Measurements from ENCODE around the gene ANKRD42.
"Not testable (repeated sequence)": the region's sequence is repeated elsewhere in the genome, so short reads cannot be mapped to it uniquely, and the experiment has no call there.

ANKRD42 gene

GRCh38 chr11:83252266-83252665 is 58.8 kb downstream of the ANKRD42 start:
- H3K4me3 ChIP-seq (replicated peaks in 1 of 2; ENCODE audit: low read depth in 2 of 2, low read length in 2 of 2), result no peak overlapping the region
- no peak for TF ChIP-seq CTCF (IDR thresholded peaks at IDR 0.05; ENCODE audit: low read depth, low read length)
- DNase-seq (ENCODE audit: low read depth in 2 of 2), result no peak

- no peak for TF ChIP-seq CTCF (IDR thresholded peaks at IDR 0.05; ENCODE audit: low read depth, low read length)
- H3K4me3 ChIP-seq (replicated peaks in 1 of 2; ENCODE audit: low read depth in 2 of 2, low read length in 2 of 2), result no peak overlapping the region
- no peak for DNase-seq (ENCODE audit: low read depth in 2 of 2)
Observed at GRCh38 chr11:83252941-83253340, 59.4 kb downstream of the ANKRD42 start.

- no peak for TF ChIP-seq CTCF (IDR thresholded peaks at IDR 0.05; ENCODE audit: low read depth, low read length)
- H3K4me3 ChIP-seq (replicated peaks in 1 of 2; ENCODE audit: low read depth in 2 of 2, low read length in 2 of 2), result no peak overlapping the region
- peak in 1 of 2 donors; percentile 25 for DNase-seq (ENCODE audit: low read depth in 2 of 2)
Observed at GRCh38 chr11:83255366-83255765, 61.9 kb downstream of the ANKRD42 start.

GRCh38 chr11:83256602-83257340 is 63.3 kb downstream of the ANKRD42 start:
- no peak for DNase-seq (ENCODE audit: low read depth in 2 of 2)

GRCh38 chr11:83257761-83258168 is 64.3 kb downstream of the ANKRD42 start:
- TF ChIP-seq CTCF (IDR thresholded peaks at IDR 0.05; ENCODE audit: low read depth, low read length), result no peak
- DNase-seq (ENCODE audit: low read depth in 2 of 2), result peak; percentile 82 to 89
- H3K4me3 ChIP-seq (replicated peaks in 1 of 2; ENCODE audit: low read depth in 2 of 2, low read length in 2 of 2), result no peak overlapping the region

More at GRCh38 chr11:83256602-83257340, 63.3 kb downstream of the ANKRD42 start:
- TF ChIP-seq CTCF (IDR thresholded peaks at IDR 0.05; ENCODE audit: low read depth, low read length), result no peak
- no peak overlapping the region for H3K4me3 ChIP-seq (replicated peaks in 1 of 2; ENCODE audit: low read depth in 2 of 2, low read length in 2 of 2)

- TF ChIP-seq CTCF (IDR thresholded peaks at IDR 0.05; ENCODE audit: low read depth, low read length), result no peak
- no peak for DNase-seq (ENCODE audit: low read depth in 2 of 2)
- H3K4me3 ChIP-seq (replicated peaks in 1 of 2; ENCODE audit: low read depth in 2 of 2, low read length in 2 of 2), result no peak overlapping the region
Observed at GRCh38 chr11:83259559-83259958, 66.0 kb downstream of the ANKRD42 start.

GRCh38 chr11:83265331-83265730 is 71.8 kb downstream of the ANKRD42 start:
- no peak for TF ChIP-seq CTCF (IDR thresholded peaks at IDR 0.05; ENCODE audit: low read depth, low read length)
- DNase-seq (ENCODE audit: low read depth in 2 of 2), result peak in 1 of 2 donors; percentile 11

GRCh38 chr11:83269080-83269479 is 75.6 kb downstream of the ANKRD42 start:
- H3K4me3 ChIP-seq (replicated peaks in 1 of 2; ENCODE audit: low read depth in 2 of 2, low read length in 2 of 2); DNase-seq (ENCODE audit: low read depth in 2 of 2): not testable (repeated sequence)

More at GRCh38 chr11:83265331-83265730, 71.8 kb downstream of the ANKRD42 start:
- no peak overlapping the region for H3K4me3 ChIP-seq (replicated peaks in 1 of 2; ENCODE audit: low read depth in 2 of 2, low read length in 2 of 2)

- DNase-seq (ENCODE audit: low read depth in 2 of 2), result not testable (repeated sequence)
Observed at GRCh38 chr11:83271734-83272133, 78.2 kb downstream of the ANKRD42 start.

More at GRCh38 chr11:83271734-83272133, 78.2 kb downstream of the ANKRD42 start:
- H3K4me3 ChIP-seq (replicated peaks in 1 of 2; ENCODE audit: low read depth in 2 of 2, low read length in 2 of 2), result not testable (repeated sequence)

Data from cardiac fibroblast (primary cell).